ENCODE data around the gene LPAR1. TPM values are rescaled to one million over a fixed set of nuclear protein-coding genes. Genes with fewer than 3 reads are reported as not detected.

Gene LPAR1
- total and polyA plus RNA-seq, 2 donors (not counting 1 experiment from before 2014, with no cell fraction given): 0.06 TPM; not detected in 1

GRCh38 chr9:111013250-111013649 is 25.0 kb downstream of the LPAR1 start:
- Histone ChIP-seq H3K27me3 (replicated peaks in 1 of 4; ENCODE audit: control extremely low read depth in 1 of 4, control insufficient read depth in 3 of 4, insufficient read depth in 4 of 4, low read length in 3 of 4) (no peaks in the 10 kb centered on the region), H3K79me2 (ENCODE audit: control insufficient read depth, insufficient read depth, low read length) (no peaks in the 10 kb centered on the region), H3K4me1 (ENCODE audit: control insufficient read depth in 2 of 2, insufficient read depth in 2 of 2, low read length in 2 of 2) (no peaks in the 10 kb centered on the region), H3K27ac (ENCODE audit: low read length in 2 of 2) (no peak overlapping the region), H3K4me2 (replicated peaks; ENCODE audit: low read depth, low read length, poor library complexity, severe bottlenecking) (no peak overlapping the region), H3K36me3 (replicated peaks in 1 of 2; ENCODE audit: control extremely low read depth in 1 of 2, control insufficient read depth in 1 of 2, extremely low read depth in 1 of 2, insufficient read depth in 2 of 2, low read length in 1 of 2) (no peaks in the 10 kb centered on the region), H2AFZ (ENCODE audit: insufficient read depth, low read depth, low read length, poor library complexity, severe bottlenecking) (no peak overlapping the region), H3K9me3 (ENCODE audit: control extremely low read depth in 1 of 3, control insufficient read depth in 2 of 3, insufficient read depth in 1 of 3, low read length in 2 of 3) (no peaks in the 10 kb centered on the region), H4K20me1 (ENCODE audit: control insufficient read depth, insufficient read depth, low read length, poor library complexity, severe bottlenecking) (no peaks in the 10 kb centered on the region), H3K9ac (ENCODE audit: low read length) (no peak overlapping the region), H3K4me3 (ENCODE audit: control extremely low read depth in 1 of 5, extremely low read depth in 1 of 5, insufficient read depth in 1 of 5, low read depth in 2 of 5, low read length in 4 of 5) (no peak overlapping the region)
- whole genome bisulfite sequencing (ENCODE audit: insufficient coverage): no CpG with 5 or more reads among the region's 1 CpG
- no peak for ATAC-seq (ENCODE audit: low read depth)
- intact Hi-C loops (cut with micrococcal nuclease): no loop called here
- TF ChIP-seq CTCF (IDR thresholded peaks at IDR 0.05): no peak
- no peak overlapping the region for H3K4me3 Mint-ChIP-seq
- H3K27ac Mint-ChIP-seq: no peak overlapping the region
- H3K27me3 Mint-ChIP-seq: no peaks in the 10 kb centered on the region
- ChIA-PET CTCF (no interaction called here), POLR2A (no interaction called here)
- no peak for DNase-seq
- H3K4me1 Mint-ChIP-seq: no peaks in the 10 kb centered on the region
- H3K9me3 Mint-ChIP-seq (ENCODE audit: insufficient read depth): peaks cover 2% of the 10 kb centered on the region

- H3K4me2 ChIP-seq (replicated peaks; ENCODE audit: low read depth, low read length, poor library complexity, severe bottlenecking): no peak overlapping the region
- POLR2A ChIA-PET: no interaction called here
Observed at GRCh38 chr9:111008158-111009075, 29.9 kb downstream of the LPAR1 start.

More at GRCh38 chr9:111008158-111009075, 29.9 kb downstream of the LPAR1 start:
- H3K36me3 ChIP-seq (replicated peaks in 1 of 2; ENCODE audit: control extremely low read depth in 1 of 2, control insufficient read depth in 1 of 2, extremely low read depth in 1 of 2, insufficient read depth in 2 of 2, low read length in 1 of 2): no peaks in the 10 kb centered on the region
- DNase-seq (no peak), ATAC-seq (ENCODE audit: low read depth) (no peak)
- H3K4me1 ChIP-seq (ENCODE audit: control insufficient read depth in 2 of 2, insufficient read depth in 2 of 2, low read length in 2 of 2): no peaks in the 10 kb centered on the region
- TF ChIP-seq EZH2 (IDR thresholded peaks at IDR 0.05; ENCODE audit: borderline replicate concordance, insufficient read depth, low read depth, low read length, poor library complexity, severe bottlenecking) (no peak), CTCF (IDR thresholded peaks at IDR 0.05) (no peak)
- H3K4me3 ChIP-seq (ENCODE audit: control extremely low read depth in 1 of 5, extremely low read depth in 1 of 5, insufficient read depth in 1 of 5, low read depth in 2 of 5, low read length in 4 of 5): no peak overlapping the region
- peaks cover 0 to 4% (median 0%) of the 10 kb centered on the region in 3 donors for H3K9me3 ChIP-seq (ENCODE audit: control extremely low read depth in 1 of 3, control insufficient read depth in 2 of 3, insufficient read depth in 1 of 3, low read length in 2 of 3)
- Mint-ChIP-seq H3K27ac (no peak overlapping the region), H3K27me3 (no peaks in the 10 kb centered on the region), H3K4me3 (no peak overlapping the region), H3K4me1 (no peaks in the 10 kb centered on the region), H3K9me3 (ENCODE audit: insufficient read depth) (peaks cover 2% of the 10 kb centered on the region)
- H3K79me2 ChIP-seq (ENCODE audit: control insufficient read depth, insufficient read depth, low read length): no peaks in the 10 kb centered on the region
- no peak overlapping the region for H3K27ac ChIP-seq (ENCODE audit: low read length in 2 of 2)
- H3K27me3 ChIP-seq (replicated peaks in 1 of 4; ENCODE audit: control extremely low read depth in 1 of 4, control insufficient read depth in 3 of 4, insufficient read depth in 4 of 4, low read length in 3 of 4): no peaks in the 10 kb centered on the region
- CTCF ChIA-PET: interaction anchor here (0.6 kb wide), 1 partner anchor 660 kb away, joined by 3 read pairs; no protein-coding TSS in a partner anchor
- intact Hi-C loops (cut with micrococcal nuclease): no loop called here
- no peak overlapping the region for H3K9ac ChIP-seq (ENCODE audit: low read length)
- no CpG with 5 or more reads among the region's 7 CpGs for WGBS (ENCODE audit: insufficient coverage)
- H4K20me1 ChIP-seq (ENCODE audit: control insufficient read depth, insufficient read depth, low read length, poor library complexity, severe bottlenecking): no peaks in the 10 kb centered on the region
- no peak overlapping the region for H2AFZ ChIP-seq (ENCODE audit: insufficient read depth, low read depth, low read length, poor library complexity, severe bottlenecking)

All from B cell (primary cell).